Mammary epithelial cell (primary cell): ENCODE measurements around the gene ZNF827.

Experiments
- EZH2 ChIP-seq: IDR thresholded peaks from 2 replicates; pipeline ENCODE4 v1.6.1; 2012; ENCODE audit warnings: low read length, inconsistent platforms, borderline replicate concordance
- TF ChIP-seq, protein P1 (sequence below), 2 donors: IDR thresholded peaks in 1 of 2; conservative IDR thresholded peaks in 1 of 2; 2 replicates each; pipeline ENCODE4 v1.5.1; 2011 to 2012; ENCODE audit warnings: inconsistent platforms in 2 of 2, low read length in 2 of 2, mild to moderate bottlenecking in 2 of 2, control low read depth in 1 of 2, low read depth in 1 of 2; ENCODE audit not compliant: insufficient read depth in 1 of 2; ENCODE audit errors: extremely low read depth in 1 of 2

DNA sequence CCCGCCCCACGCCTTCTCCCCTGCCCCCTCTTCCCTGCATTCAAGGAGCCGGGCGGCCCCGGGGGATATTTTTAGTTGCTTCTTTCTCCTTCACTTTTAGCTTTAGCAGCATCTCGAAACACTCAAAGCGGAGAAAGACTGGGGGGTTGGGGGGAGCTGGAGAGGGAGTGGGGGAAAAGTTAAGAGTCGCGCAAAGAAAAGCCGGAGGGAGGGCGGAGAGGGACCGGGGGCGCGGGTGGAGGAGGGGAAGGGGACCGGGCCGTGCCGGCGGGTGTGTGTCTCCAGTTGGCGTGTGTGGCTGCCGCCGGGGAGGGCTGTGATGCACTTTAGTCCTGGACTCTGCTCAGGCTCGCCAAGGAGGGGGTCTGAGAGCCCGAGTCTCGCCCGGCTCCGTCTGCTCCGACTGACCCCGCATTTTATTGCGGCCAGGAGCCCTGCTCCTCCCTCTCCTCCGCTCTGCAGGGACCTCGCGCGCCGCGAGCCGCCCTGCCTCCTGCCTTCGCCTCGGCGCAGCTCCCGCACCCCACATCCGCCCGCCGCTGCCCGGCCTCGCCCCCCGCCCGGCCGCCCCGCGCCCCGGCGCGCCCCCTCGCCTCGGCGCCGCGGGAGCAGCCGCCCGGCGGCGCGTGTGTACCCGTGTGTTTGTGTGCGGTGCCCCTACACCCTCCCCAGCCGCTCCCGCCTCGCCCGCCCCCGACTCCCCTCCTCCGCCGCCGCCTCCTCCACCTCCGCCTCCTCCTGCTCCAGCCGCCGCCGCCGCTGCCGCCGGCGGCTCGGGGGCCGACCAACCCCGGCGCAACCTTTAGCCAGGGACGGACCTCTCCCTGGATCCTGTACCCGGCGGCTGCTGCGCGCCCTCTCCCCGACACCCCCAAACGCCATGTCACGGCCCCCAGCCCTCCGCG lies 1.4 kb downstream of the ZNF827 start:
- TF ChIP-seq, protein P1, sequence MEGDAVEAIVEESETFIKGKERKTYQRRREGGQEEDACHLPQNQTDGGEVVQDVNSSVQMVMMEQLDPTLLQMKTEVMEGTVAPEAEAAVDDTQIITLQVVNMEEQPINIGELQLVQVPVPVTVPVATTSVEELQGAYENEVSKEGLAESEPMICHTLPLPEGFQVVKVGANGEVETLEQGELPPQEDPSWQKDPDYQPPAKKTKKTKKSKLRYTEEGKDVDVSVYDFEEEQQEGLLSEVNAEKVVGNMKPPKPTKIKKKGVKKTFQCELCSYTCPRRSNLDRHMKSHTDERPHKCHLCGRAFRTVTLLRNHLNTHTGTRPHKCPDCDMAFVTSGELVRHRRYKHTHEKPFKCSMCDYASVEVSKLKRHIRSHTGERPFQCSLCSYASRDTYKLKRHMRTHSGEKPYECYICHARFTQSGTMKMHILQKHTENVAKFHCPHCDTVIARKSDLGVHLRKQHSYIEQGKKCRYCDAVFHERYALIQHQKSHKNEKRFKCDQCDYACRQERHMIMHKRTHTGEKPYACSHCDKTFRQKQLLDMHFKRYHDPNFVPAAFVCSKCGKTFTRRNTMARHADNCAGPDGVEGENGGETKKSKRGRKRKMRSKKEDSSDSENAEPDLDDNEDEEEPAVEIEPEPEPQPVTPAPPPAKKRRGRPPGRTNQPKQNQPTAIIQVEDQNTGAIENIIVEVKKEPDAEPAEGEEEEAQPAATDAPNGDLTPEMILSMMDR (conservative IDR thresholded peaks at IDR 0.05 in 1 of 2, IDR thresholded peaks at IDR 0.05 in 1 of 2; ENCODE audit: extremely low read depth in 1 of 2, insufficient read depth in 1 of 2, low read depth in 1 of 2, low read length in 2 of 2) = no peak
- no peak for TF ChIP-seq EZH2
